NCI-H526 (cell line): ENCODE data around the gene IFFO2.
"Not testable (repeated sequence)": the region's sequence is repeated elsewhere in the genome, so short reads cannot be mapped to it uniquely, and the experiment has no call there.

Experiments
- DNase-seq, 2 experiments: peaks; one replicate each; lab custom pipeline; 2025; lab: John Stamatoyannopoulos, UW

IFFO2 gene

DNA sequence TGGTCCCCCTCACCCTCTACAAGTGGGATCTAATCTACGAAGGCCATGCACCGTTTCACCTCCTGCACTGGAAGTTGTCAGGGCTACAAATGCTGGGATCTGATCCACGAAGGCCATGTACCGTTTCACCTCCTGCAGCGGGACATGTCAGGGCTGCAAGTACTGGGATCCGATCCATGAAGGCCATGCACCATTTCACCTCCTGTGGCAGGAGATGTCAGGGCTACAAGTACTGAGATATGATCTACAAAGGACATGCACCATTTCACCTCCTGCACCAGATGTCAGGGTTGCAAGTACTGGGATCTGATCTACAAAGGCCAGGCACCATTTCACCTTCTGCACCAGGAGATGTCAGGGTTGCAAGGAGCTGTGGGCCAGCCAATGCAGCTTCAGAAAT lies 61.2 kb downstream of the IFFO2 start:
- DNase-seq: no peak

DNA sequence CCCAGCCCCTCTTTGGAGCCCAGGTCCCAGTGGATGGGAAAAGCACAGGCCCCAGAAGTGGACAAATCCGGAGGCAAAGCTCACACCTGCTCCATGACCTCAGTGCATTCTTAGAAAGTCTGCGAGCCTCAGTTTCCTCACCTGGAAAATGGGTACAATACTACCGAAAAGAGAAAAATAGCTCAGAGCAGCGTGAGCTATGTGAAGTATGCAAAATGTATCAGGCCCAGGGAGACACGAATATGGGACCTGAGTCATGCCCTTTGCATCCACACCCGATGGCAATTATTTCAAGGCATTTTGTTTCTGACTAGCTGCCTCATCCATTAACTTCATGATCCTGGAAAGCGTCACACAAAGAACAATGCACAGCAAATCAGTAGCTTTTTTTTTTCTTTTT lies 63.4 kb downstream of the IFFO2 start:
- DNase-seq: no peak

DNA sequence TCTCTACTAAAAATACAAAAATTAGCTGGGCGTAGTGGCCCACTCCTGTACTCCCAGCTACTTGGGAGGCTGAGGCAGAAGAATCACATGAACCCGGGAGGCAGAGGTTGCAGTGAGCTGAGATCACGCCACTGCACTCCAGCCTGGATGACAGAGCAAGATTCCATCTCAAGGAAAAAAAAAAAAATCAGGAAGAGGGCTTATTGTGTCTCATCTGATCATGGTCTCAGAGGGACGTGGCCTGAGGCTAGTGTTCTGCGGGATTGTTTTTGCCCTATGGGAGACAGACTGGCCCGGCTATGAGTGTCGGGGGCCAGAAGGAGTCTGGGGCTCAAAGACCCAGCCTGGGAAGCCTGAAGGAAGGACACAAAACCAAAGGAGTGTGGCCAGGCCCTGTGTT lies 64.6 kb downstream of the IFFO2 start:
- not testable (repeated sequence) for DNase-seq

DNA sequence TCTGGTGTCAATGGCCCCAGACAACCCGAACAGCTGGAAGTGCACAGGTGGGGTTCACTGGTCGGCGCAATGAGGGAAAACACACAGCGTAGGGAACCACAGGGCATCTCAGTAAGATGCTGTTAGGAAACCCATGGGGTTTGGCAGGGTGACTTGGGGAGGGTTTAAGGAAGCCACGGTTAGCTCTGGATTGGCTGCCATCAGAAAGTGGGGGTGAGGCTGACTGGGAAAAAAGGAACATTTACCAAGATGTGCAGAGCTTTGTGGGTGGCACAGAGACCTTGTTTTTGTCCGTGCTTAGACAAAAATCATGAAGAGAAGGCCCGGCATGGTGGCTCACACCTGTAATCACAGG lies 65.1 kb downstream of the IFFO2 start:
- no peak for DNase-seq

DNA sequence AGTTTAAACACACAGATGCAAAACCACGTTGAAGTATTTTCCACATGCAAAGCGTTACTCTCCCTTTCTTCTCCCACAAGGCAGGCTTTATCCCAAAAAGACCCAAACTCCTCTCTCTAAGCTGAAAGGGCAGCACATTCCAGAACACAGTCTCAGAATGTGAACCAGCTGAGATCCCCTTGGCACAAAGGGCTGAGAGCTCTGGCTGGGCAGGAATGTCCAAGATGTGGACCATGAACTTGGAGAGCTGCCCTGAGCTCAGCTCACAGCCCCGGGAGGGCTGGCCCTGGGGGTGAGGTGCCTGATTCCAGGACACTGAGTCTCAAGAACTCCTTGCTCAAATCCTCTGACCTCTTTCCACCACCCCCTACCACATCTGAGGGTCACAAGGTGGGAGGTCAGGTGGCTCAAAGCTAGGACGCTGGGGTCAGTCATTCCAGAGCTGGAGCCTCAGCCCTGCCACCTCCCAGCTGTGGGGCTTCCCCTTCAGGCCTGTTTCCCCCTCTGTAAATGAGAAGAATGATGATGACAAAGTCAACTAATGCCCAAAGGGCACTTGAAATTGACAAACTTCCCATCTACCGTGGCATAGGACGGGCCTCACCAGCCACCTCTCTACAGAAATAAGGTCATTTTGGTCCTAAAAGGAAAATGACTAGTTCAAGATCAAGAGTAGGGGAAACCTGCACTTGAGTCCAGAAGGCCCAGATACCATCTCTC lies 65.6 kb downstream of the IFFO2 start:
- DNase-seq: no peak

DNA sequence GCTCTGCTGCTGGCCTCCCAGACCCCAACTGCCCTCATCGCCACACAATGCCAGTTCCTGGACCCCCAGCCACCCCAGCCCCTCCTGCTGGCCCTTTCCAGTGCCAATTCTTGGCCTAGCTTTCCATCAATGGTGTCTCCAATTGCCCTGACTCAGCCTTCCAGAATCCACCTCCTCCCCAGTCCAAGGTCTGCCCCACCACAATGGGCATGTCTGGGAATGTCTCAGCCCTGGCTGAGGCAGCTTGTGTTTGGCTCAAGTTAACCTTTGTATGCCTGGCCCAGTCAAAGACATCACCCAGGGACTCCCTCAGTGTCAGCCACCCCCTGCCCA lies 70.5 kb downstream of the IFFO2 start:
- DNase-seq: no peak

DNA sequence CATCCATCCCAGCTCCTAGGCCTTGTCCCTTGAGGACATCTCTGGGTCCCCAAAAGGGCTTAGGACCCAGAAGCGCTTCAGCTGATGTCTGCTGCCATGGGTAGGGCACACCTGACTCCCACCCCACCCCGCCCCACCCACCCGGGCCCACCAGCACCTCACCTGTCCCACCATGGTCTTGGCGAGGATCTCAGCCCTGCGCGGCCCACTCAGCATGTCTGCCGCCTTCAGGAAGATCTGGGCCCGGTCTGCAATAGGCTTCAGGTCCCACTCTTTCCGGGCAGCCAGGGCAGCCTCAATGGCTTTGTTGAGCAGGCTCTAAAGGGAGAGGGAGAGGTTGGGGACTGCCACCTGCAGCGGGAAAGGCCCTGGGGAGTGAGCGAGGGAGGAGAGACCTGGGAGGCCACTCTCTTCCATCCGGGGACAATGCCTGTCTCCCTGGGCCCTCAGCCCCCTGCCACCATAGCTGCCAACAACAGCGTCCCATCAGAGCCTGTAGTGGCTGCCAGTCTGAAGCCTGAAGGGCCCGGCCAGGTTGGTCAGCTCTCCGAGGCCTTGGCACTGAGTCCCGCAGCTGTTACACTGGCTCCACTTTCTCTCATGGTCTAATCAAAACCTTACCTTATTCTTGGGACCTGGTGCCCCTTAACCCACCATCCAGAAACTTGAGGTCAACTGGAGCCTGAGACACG lies 71.0 kb downstream of the IFFO2 start:
- no peak for DNase-seq

DNA sequence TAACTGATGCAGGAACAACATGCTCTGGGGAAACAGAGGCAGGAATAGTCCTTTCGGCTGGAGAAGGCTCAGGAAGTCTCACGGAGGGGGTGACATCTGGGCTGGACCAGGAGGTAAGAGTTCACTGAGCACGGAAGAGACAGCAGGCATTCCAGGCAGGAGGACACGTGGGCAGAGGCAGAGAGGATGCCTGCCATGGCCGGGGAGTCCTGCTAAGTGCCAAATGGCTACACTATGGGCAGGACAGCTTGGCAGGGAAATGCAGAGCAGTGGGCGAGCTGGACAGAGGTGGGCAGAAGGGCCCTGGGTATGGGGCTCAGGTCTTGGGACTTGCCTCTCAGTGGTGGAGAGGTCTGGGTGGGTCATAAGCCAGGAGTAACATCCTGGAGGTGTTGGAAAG lies 71.7 kb downstream of the IFFO2 start:
- no peak for DNase-seq

DNA sequence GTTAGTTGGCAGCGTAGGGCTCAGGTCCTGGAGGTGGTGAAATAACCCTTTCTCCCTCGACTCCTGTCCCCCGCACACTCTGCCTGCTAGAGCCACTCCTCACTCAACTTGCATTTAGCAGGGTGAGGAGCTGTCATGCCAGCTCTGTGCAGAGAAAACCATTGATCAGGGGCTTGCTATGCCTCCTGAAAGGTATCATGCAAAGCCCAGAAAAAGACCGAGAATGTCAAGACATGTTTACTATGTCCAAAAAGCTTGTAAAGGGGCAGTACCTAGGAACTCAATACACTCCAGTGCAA lies 72.1 kb downstream of the IFFO2 start:
- DNase-seq: no peak

DNA sequence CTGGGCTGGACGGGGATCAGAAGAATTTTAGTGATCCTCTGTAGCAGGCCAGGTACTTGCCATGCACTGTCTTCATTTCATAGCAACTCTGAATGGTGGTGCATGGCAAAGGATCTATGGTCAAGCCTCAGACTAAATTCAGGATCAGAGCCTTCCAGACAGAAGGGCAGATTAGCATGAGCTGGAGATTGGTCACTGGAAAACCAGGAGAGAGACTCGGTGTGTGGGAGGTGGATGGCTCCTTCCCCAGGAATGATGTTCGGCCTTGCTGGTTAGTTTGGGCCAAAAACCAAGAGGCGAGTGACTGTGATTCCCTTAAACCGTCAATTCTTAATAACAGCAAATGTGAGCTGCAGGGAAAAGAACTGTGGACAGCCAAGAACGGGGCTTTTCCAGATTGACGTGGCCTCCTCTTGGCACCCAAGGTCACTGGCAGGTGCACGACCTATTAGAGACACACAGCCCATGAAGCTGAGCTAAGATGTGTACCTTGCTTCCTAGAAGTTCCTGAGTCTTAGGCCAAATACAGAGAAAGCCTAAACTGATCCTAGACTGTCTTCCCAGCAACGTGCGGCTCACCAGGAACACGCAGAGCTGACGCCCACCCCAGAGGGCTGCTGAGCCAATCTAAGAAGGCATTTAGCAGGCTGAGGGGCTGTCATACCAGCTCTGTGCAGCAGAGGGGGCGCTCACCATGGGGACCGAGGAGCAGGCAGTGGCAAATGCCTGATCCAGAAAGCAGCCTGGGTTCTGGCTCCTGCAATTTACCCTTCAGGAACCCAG lies 72.6 kb downstream of the IFFO2 start:
- DNase-seq: peak; percentile 14 to 73

DNA sequence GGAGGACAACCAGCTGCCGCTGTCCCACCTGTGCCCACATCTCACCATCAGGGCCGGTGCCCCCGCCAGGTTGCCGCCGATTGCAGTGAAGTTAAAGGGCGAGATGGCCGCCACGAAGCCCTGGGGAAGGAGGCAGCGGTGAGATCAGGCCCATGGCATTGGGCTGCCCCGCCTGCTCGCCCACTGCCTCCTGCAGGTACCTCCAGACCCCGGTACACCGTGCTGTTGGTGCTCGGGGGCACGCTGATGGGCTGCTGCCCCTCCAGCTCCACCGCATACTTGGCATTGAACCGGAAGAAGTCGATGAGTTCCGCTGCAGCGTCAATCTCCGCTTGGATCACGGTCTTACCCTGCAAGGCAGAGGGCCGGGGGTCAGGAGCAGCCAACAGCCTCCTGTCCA lies 73.4 kb downstream of the IFFO2 start:
- no peak for DNase-seq

DNA sequence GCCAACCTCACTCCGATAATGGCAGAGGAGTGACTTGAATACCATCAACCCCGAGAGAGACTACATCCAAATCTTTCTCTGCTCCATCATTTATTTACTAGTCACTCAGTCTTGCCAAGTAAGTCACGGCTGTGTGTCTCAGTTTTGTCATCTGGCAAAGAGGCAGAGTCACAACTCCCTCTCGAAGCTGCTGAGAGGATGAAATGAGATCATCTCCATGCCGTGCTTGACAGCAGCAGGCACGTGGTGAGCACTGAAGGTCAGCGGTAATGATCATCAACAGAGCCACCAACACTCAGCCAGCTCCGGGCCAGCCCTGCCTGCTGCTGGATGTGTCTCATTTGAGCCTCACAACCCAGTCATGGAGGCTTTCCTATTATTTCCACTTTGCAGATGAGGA lies 74.0 kb downstream of the IFFO2 start:
- DNase-seq: no peak

DNA sequence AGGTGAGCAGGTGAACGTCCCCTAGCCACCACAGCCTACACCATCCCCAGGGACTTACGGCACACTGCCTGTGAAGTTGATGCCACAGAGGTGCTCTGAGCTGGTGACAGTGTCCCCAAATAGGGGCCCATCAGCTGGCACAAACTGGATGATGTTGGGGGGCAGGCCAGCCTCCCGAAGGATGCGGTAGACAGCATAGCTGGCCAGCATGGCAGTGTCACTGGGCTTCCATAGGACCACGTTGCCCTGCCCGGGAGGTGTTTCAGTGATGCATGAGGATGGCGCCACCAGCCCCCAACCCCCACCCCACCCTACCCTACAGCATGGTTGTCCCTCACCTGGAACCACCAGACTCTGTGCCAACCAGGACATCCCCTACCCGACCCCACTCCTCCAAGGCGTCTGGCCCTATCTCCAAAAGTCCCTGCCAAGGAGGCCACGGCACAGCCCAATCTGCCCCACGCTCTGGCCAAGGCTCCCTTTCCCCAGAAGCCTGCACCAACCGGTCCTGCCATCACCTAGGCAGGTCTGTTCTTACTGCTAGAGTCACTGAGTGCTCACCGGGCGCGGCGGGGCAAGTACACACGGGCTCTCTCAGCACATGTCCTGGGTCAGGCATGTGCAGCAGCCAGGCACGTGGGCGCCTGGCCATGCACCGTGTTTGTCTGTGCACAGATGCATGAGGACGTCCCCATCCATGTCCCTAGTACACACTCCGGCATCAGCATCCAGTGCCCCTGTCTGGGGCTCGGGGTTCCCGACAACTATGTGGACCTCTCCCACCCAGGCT lies 74.6 kb downstream of the IFFO2 start:
- DNase-seq: no peak

DNA sequence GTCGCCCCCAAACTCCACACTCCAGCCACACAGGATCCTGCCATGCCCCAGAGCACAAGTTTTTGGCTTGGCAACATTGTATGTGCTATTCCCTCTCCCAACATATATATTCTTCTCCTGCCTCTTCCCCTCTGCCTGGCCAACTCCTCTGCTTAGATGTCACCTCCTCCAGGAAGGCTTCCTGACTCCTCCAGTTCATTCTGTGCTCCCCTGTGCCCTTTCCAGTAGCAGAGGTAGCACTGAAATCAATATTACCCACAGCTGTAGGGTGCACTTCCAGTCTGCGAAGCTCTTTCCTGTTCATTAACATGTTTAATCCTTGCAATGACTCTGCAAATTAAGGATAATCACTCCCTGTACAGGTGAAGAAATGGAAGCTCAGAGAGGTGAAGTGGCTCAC lies 75.3 kb downstream of the IFFO2 start:
- no peak for DNase-seq

DNA sequence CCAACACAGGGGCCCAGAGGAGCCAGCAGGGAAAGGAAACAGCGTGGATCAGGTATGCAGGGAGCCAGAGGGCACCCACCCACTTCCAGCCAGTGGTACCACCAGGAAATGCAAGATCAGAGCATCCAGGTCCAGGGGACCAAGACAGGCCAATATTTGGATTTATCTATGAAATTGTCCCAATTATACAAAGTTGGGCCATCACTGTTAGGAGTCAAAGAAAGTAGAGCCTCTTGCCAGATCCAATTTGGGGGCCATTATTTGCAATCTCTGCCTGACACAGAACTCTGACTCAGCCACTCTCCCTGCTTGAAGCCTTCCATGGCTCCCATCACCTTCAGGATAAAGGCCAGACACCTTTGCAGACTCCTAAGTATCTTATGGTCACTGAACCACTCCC lies 75.9 kb downstream of the IFFO2 start:
- DNase-seq: no peak

DNA sequence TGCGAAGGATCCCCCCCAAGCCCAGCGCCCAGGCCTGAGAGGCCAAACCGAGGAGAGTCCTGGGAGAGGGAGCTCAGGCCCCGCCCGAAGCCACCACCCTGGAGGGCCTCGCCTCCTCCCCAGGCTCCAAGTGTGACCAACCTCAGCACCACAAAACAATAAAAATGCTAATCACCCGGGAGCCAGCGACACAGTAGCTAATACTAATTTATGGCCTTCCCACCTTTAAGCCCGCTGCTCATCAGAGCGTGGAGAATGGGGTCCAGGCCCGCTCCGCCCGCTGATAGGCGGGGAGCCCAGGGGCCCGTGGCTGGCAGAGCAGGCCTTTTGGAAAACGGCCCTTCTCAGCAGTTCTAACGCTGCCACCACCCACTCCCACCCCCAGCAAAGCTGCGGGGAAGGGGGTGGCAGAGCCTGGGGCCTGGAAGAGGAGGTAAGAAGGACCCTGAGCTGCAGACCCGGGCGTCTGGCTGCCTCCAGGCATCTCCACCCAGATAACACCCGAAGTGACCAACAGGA lies 76.6 kb downstream of the IFFO2 start:
- DNase-seq: peak in 1 of 2 experiments; percentile 13

DNA sequence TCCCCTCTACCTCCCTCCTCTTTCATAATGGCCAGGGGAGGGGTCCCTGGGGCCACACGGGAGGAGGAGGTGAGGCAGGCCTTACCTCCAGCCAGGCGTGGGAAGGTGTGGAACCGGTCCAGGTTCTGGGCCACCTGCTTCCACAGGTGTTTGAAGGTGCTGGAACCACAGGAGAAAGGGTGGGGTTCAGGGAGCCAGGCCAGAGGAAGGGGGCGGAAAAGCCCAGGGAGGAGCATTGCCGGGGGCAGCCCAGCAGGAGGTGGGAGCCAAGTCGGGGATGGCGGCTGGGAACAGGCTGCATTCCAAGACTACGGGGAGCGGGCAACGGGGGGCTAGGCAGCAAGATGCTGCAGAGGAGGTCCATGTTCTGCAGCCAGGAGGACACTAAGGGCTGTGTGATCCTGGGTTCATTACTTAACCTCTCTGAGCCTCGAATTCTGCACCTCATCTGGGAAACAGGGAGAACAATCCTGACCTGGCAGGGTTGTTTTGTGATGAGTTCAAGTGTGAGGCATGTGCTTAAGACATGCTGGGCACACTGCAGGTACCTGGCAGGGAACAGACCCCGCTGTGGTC lies 77.2 kb downstream of the IFFO2 start:
- DNase-seq: no peak

DNA sequence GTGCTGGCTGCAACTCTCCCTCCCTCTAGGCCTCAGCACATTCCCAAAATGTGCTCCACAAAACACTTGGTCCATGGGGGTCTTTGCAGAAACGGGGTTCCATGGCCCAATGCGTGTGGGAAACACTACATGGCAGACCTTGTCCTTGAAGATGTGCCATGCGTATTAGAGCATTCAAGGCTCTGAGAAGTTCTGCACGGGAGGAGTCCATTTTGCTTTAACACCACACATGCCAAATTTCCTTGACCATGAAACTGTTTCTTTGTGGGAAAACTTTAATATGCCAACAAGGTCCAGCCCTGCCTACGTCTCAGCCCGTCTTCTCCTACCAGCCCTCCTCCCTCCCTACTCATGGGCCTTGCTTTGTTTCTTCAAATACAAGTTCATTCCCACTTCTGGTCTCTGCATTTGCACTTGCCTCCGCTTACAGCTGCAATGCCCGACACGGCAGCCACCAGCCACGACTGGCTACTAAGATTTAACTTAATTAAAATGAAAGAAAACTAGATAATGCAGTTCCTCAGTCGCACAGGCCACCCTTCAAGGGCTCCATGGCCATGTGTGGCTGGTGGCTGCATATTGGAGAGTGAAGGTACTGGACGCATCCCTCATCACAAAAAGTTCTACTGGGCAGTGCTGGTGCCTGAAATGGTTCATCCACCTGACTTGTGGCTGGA lies 77.8 kb downstream of the IFFO2 start:
- no peak for DNase-seq

DNA sequence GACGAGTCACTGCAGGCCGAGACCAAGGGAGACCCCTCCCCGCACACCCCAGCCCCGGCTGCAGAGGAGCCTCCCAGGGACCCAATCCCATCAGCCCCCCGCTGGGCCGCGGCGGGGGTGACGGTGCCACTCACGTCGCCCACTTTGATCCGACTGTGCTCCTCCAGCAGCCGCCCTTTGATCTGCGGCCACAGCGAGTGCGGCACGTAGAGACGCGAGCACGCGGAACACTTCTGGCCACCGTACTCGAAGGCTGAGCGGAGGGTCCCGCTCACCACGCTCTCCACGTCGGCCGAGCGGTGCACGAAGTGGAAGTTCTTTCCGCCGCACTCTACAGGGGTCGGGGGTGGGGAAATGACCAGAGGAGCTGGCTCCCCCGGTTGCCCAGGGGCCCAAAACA lies 79.2 kb downstream of the IFFO2 start:
- no peak for DNase-seq

DNA sequence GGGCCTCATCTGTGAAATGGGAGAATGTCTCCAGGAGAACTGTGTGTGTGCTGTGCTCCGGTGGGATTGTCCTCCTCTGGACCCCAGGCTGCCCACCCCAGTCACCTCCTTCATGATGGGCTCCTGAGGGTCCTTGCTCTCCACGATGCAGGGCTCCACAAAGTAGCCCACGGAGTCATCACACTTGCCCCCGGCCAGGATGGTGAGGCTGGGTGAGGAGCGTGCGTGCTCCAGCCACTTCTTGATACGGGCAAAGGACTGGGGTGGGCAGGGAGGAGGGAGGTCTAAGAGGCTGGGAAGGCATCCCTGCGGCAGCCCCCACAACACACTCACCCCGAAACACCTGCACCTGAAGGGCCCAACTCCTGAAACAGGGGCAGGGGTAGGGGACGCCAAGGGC lies 80.3 kb downstream of the IFFO2 start:
- DNase-seq: no peak

DNA sequence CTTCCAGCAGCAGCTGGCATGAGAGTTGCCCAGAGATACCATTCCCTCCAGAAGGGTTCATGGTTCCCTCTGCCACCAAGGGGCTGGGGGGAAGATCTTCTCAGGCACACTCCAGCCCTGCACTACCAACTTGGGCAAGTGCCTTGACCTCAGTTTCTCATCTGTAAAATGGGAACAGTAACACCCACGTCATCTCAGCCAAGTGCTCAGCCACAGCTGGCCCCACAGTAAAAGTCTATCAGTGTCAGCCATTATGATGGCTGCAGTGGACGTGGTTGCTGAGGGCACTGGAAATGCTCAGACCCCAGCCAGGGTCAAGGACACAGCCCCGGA lies 80.7 kb downstream of the IFFO2 start:
- DNase-seq: no peak
